Spleen (tissue), 7 donors: ENCODE measurements around the gene INKA2.

ENCODE experiments used
- CTCF ChIP-seq, 11 experiments: fragments of 200-600 bp in 7 of 11; fragments of 450-650 bp in 4 of 11; sonication (generic) in 4 of 11; IDR thresholded peaks in 8 of 11; conservative IDR thresholded peaks in 3 of 11; 1 replicate in 7 of 11; 2 replicates in 4 of 11; pipeline versions ENCODE4 v1.4.0 to v1.8.0; 2016 to 2021; ENCODE audit warnings: antibody characterized with exemption in 11 of 11, inconsistent platforms in 4 of 11, mild to moderate bottlenecking in 1 of 11
- POLR2A ChIP-seq, 3 donors: fragments of 450-650 bp; IDR thresholded peaks; one replicate each; pipeline ENCODE4 v1.5.1; 2017; ENCODE audit warnings: antibody characterized with exemption in 3 of 3, mild to moderate bottlenecking in 1 of 3
- donor health status: DM: no; HTN: no; CAD: no; lungs with moderate emphysema.
- donor health status: DM: no; HTN: no; CAD: no.
- donor health status: DM: no; HTN: no; CAD: no.

- TF ChIP-seq CTCF (IDR thresholded peaks at IDR 0.05 in 8 of 11, conservative IDR thresholded peaks at IDR 0.05 in 3 of 11) (no peak), POLR2A (IDR thresholded peaks at IDR 0.05) (no peak)
Measured at GRCh38 chr1:111776391-111776790, 37.2 kb upstream of the INKA2 start.
